Common myeloid progenitor, CD34-positive (primary cell): ENCODE data around the gene TRAPPC10.

Experiments
- CTCF ChIA-PET: fragments of 350-600 bp; sonication (Branson Sonifier 250); formaldehyde crosslinking; loops from one replicate; lab custom pipeline; 2021; ENCODE audit warnings: antibody characterized with exemption; lab: Charles Lee
- POLR2A ChIA-PET: fragments of 350-600 bp; sonication (Branson Sonifier 250); formaldehyde crosslinking; loops from one replicate; lab custom pipeline; 2021; ENCODE audit warnings: antibody characterized with exemption; lab: Charles Lee
- DNase-seq, 3 donors: peaks; one replicate each; pipeline versions ENCODE4 v3.0.0 to v3.0.0-alpha.2; 2013
- H3K27ac ChIP-seq, 2 experiments: 1 replicate in 1 of 2; 2 replicates in 1 of 2; pipeline ENCODE4 v1.7.0; 2013; ENCODE audit warnings: inconsistent platforms in 2 of 2, low read length in 2 of 2, mild to moderate bottlenecking in 2 of 2, low read depth in 1 of 2, moderate library complexity in 1 of 2; ENCODE audit not compliant: severe bottlenecking in 2 of 2, insufficient read depth in 1 of 2, poor library complexity in 1 of 2
- H3K27me3 ChIP-seq, 5 experiments: replicated peaks in 2 of 5; 1 replicate in 3 of 5; 2 replicates in 2 of 5; pipeline versions ENCODE4 v1.6.1 to v1.7.0; 2013; ENCODE audit warnings: low read length in 4 of 5, mild to moderate bottlenecking in 2 of 5, moderate library complexity in 2 of 5, inconsistent platforms in 1 of 5; ENCODE audit not compliant: insufficient read depth in 5 of 5, control insufficient read depth in 4 of 5
- H3K36me3 ChIP-seq, 4 experiments: 1 replicate in 2 of 4; 2 replicates in 2 of 4; pipeline versions ENCODE4 v1.6.1 to v1.7.0; 2013; ENCODE audit warnings: low read length in 3 of 4, control low read depth in 1 of 4, mild to moderate bottlenecking in 1 of 4; ENCODE audit not compliant: control insufficient read depth in 4 of 4, insufficient read depth in 4 of 4
- H3K4me1 ChIP-seq, 4 experiments: 1 replicate in 3 of 4; 2 replicates in 1 of 4; pipeline versions ENCODE4 v1.6.1 to v1.7.1; 2013; ENCODE audit warnings: low read length in 3 of 4, mild to moderate bottlenecking in 3 of 4, control low read depth in 1 of 4, inconsistent platforms in 1 of 4, moderate library complexity in 1 of 4; ENCODE audit not compliant: control insufficient read depth in 4 of 4, insufficient read depth in 4 of 4; ENCODE audit errors: control extremely low read depth in 1 of 4
- H3K4me3 ChIP-seq, 7 experiments: 1 replicate in 4 of 7; 2 replicates in 3 of 7; pipeline versions ENCODE4 v1.5.1 to v1.7.0; 2013; ENCODE audit warnings: mild to moderate bottlenecking in 7 of 7, low read length in 6 of 7, moderate library complexity in 6 of 7, inconsistent platforms in 2 of 7, low read depth in 2 of 7, control low read depth in 1 of 7; ENCODE audit not compliant: insufficient read depth in 4 of 7, control insufficient read depth in 1 of 7; ENCODE audit errors: extremely low read depth in 1 of 7
- H3K9me3 ChIP-seq, 5 experiments: 1 replicate in 4 of 5; 2 replicates in 1 of 5; pipeline versions ENCODE4 v1.6.1 to v1.7.1; 2013; ENCODE audit warnings: low read length in 4 of 5, mild to moderate bottlenecking in 2 of 5, inconsistent platforms in 1 of 5, low read depth in 1 of 5, moderate library complexity in 1 of 5; ENCODE audit not compliant: control insufficient read depth in 4 of 5, insufficient read depth in 2 of 5; ENCODE audit errors: control extremely low read depth in 1 of 5
- WGBS: methylation state at CpG from one replicate; pipeline ENCODE4 v1.1.5; 2013; ENCODE audit not compliant: insufficient coverage; 5-methylcytosine and 5-hydroxymethylcytosine counted together

TRAPPC10 gene

DNA sequence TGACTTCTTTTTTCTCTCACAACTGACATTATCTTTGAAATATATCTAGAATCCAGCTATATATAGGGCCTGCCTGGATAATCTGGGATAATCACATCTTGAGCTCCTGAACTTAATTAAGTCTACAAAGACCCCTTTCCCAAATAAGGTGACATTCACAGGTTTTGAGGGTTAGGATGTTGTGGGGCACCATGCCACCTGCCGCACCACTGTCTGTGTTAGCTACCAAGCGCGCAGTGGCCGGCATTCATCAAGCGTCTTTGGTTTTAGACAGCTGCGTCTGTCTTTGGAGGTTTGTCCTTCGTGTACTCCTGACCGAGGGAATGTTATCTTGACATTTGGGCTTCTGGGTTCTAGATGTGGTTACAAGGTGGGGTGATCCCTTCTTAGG is 7.5 kb downstream of the TRAPPC10 start:
- no peaks in the 10 kb centered on the region for H3K27me3 ChIP-seq
- CTCF ChIA-PET, result interaction anchor here (0.9 kb wide), 1 partner anchor 10 kb away, joined by 3 read pairs; no protein-coding TSS in a partner anchor
- H3K4me3 ChIP-seq, result peak overlapping the region in 2 of 7 experiments; percentile 4 to 57
- DNase-seq, result no peak
- peak overlapping the region in 1 of 2 experiments; percentile 52 for H3K27ac ChIP-seq
- no peaks in the 10 kb centered on the region for H3K9me3 ChIP-seq
- H3K4me1 ChIP-seq, result peaks cover 19 to 89% (median 57%) of the 10 kb centered on the region in 4 experiments
- POLR2A ChIA-PET, result no interaction called here
- 86% methylated on average over 7 of the region's 8 CpGs for WGBS
- no peaks in the 10 kb centered on the region for H3K36me3 ChIP-seq

DNA sequence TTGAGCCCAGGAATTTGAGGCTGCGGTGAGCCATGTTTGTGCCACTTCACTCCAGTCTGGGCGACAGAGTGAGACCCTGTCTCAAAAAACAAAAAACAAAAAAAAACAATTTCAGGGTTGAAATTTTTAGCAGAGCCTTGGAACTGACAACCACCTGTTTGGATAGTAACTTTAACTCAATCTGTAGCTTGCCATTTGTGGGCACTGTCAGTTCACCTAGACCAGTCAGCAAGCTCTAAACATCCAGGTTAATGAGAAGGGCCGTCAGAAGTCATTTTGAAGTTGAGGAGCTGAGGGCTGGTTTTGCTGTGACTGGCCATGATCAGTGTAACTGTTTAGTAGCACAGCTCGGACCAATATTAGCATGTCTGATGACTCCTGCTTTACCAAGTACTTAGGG is 8.4 kb downstream of the TRAPPC10 start:
- Histone ChIP-seq H3K4me3 (no peak overlapping the region), H3K9me3 (no peaks in the 10 kb centered on the region), H3K27me3 (no peaks in the 10 kb centered on the region), H3K27ac (peak overlapping the region in 1 of 2 experiments; percentile 62), H3K4me1 (peaks cover 26 to 89% (median 58%) of the 10 kb centered on the region in 4 experiments), H3K36me3 (no peaks in the 10 kb centered on the region)
- ChIA-PET POLR2A (interaction anchor here (0.5 kb wide), 1 partner anchor 1299 kb away, joined by 3 read pairs; no protein-coding TSS in a partner anchor), CTCF (interaction anchor here (0.7 kb wide), 1 partner anchor 43 kb away, joined by 3 read pairs; no protein-coding TSS in a partner anchor)
- DNase-seq, result no peak
- WGBS, result 93% methylated on average over 3 of the region's 4 CpGs

DNA sequence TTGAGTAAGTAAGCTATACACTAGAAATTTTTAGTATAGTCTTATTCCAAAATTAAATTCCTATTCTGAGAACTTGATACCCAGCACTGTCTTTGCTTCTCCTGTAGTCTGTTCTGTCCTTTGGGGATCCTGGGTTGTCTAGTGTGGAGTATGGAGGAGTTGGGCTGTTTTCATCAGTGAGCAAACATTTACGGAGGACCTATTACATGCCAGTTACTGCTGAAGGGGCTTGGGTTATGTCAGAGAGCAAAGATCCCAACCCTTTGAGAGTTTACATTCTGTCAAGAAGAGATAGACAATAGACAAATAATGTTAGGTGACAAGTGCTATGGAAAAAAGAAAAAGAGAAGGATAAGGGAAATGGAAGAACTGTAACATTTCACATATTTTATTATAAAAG is 9.0 kb downstream of the TRAPPC10 start:
- POLR2A ChIA-PET, result no interaction called here
- Histone ChIP-seq H3K4me3 (no peak overlapping the region), H3K27me3 (no peaks in the 10 kb centered on the region), H3K4me1 (peaks cover 25 to 89% (median 58%) of the 10 kb centered on the region in 4 experiments), H3K27ac (peak overlapping the region; percentile 34 to 62), H3K36me3 (no peaks in the 10 kb centered on the region), H3K9me3 (no peaks in the 10 kb centered on the region)
- CTCF ChIA-PET, result interaction anchor here (0.7 kb wide), 1 partner anchor 43 kb away, joined by 3 read pairs; no protein-coding TSS in a partner anchor
- WGBS, result 100% methylated on average over 1 of the region's 1 CpG
- DNase-seq, result no peak

DNA sequence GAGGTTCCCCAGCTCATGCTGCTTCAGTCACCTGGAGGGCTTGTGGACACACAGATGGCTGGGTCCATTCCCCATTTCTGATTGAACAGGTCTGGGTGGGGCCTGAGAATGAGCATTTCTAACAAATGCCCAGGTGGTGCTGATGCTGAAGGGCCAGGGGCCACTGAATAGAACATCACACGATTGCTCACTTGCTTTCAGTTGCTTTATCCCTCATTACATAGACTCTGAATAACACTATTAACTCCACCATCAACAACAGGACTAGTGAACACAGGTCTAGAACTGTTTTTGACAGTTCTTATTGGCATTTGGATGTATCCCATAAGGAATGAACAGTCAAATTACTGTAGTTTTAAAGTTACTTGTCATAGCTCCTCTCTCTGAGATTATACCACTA is 12.1 kb downstream of the TRAPPC10 start:
- H3K27me3 ChIP-seq, result no peaks in the 10 kb centered on the region
- no peak for DNase-seq
- no peaks in the 10 kb centered on the region for H3K9me3 ChIP-seq
- no peak overlapping the region for H3K4me3 ChIP-seq
- H3K36me3 ChIP-seq, result peaks cover 0 to 6% (median 0%) of the 10 kb centered on the region in 4 experiments
- peaks cover 16 to 79% (median 46%) of the 10 kb centered on the region in 4 experiments for H3K4me1 ChIP-seq
- H3K27ac ChIP-seq, result peak overlapping the region in 1 of 2 experiments; percentile 81
- WGBS, result 100% methylated on average over 1 of the region's 1 CpG
- POLR2A ChIA-PET, result no interaction called here
- CTCF ChIA-PET, result interaction anchor here (0.9 to 2.2 kb wide), 2 partner anchors 10 to 24 kb away, joined by 3 to 14 read pairs; no protein-coding TSS in a partner anchor

DNA sequence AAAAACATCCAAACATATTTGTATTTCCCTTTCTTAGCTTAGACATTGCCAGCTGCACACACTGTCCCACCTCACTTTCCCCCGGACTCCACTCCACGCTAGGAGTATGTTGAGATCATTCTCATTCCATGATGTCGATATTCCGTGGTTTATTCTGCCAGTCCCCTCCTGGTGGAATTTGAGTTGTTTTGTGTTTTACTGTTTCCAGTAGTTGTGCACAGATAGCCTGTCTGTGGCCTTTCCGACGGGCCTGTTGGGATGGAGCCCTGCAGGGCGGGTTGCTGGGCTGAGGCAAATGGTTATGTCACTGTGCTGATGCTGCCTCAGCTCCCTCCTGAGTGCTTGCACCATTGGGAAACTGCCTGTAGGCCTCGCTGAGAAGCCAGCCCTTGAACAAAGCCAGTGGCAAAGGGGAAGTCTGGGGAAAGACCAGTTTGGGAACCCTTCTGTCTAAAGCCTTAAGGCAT is 12.8 kb downstream of the TRAPPC10 start:
- ChIA-PET CTCF (interaction anchor here (0.9 to 2.2 kb wide), 2 partner anchors 11 to 23 kb away, joined by 3 to 14 read pairs; no protein-coding TSS in a partner anchor), POLR2A (no interaction called here)
- DNase-seq, result peak; percentile 30 to 54 (median 47)
- Histone ChIP-seq H3K9me3 (no peaks in the 10 kb centered on the region), H3K4me1 (peaks cover 16 to 76% (median 41%) of the 10 kb centered on the region in 4 experiments), H3K4me3 (peak overlapping the region in 3 of 7 experiments; percentile 5 to 55 (median 28)), H3K27ac (peak overlapping the region in 1 of 2 experiments; percentile 81), H3K27me3 (no peaks in the 10 kb centered on the region), H3K36me3 (peaks cover 0 to 6% (median 2%) of the 10 kb centered on the region in 4 experiments)
- WGBS, result 57% methylated on average over 4 of the region's 8 CpGs

DNA sequence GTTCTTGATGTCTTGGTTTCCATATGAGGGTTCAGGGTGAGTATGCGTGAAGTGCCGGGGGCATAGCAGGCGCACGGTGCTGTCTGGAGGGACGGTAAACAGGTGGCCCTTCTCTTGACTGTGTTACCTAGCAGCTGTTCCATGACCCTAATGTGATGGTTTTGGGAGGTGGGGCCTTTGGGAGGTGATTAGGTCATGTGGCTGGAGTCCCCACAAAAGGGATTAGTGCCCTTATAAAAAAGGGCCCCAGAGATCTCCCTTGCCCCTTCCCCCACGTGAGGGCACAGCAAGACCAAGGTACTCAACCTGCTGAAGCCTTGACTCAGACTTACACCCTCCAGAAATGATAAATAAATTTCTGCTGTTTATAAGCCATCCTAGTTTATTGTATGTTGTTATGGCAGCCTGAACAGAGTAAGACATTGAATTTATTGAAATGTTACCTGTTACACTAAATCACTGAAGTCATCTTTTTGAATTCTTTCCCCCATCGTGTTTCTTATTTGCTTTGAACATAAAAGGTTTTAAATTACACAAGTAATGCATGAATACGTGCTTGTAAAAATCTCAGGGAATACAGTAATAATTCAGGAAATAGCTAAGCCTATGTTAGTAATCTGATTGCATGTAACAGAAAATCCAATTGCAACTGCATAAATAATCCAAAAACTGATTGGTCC is 15.6 kb downstream of the TRAPPC10 start:
- no peak for DNase-seq
- Histone ChIP-seq H3K4me1 (peaks cover 16 to 52% (median 35%) of the 10 kb centered on the region in 4 experiments), H3K4me3 (peak overlapping the region in 1 of 7 experiments; percentile 2), H3K27me3 (no peaks in the 10 kb centered on the region), H3K27ac (peak overlapping the region in 1 of 2 experiments; percentile 22), H3K36me3 (peaks cover 0 to 13% (median 4%) of the 10 kb centered on the region in 4 experiments), H3K9me3 (no peaks in the 10 kb centered on the region)
- ChIA-PET POLR2A (no interaction called here), CTCF (no interaction called here)
- 100% methylated on average over 6 of the region's 8 CpGs for WGBS

DNA sequence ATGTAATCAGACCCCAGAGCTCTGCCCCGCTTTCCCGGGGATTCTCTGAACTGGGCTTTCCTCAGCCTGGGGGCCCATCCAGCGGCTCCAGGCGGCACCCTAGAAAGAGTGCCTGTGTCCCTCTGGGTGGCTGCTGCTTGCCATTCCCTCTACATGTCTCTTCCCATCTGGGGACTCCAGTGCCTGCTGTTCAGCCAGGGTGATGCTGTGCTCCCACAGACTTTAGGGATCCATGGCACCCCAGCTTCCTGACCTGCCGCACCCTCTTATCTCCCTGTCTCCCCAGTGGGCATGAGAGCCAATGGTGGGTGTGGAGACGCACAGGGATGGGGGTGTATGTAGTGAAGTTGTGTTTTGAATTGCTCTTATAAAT is 16.2 kb downstream of the TRAPPC10 start:
- no peak for DNase-seq
- POLR2A ChIA-PET, result no interaction called here
- Histone ChIP-seq H3K27ac (peak overlapping the region in 1 of 2 experiments; percentile 22), H3K36me3 (peaks cover 0 to 18% (median 8%) of the 10 kb centered on the region in 4 experiments), H3K4me1 (peaks cover 16 to 50% (median 35%) of the 10 kb centered on the region in 4 experiments), H3K4me3 (no peak overlapping the region), H3K9me3 (no peaks in the 10 kb centered on the region), H3K27me3 (no peaks in the 10 kb centered on the region)
- CTCF ChIA-PET, result no interaction called here
- WGBS, result 99% methylated on average over 5 of the region's 6 CpGs
